Prostate gland (tissue), 2 donors: ENCODE measurements around the gene CSNK1A1. TPM values are rescaled to one million over a fixed set of nuclear protein-coding genes. Genes with fewer than 3 reads are reported as not detected.

ENCODE experiments used
- DNase-seq: peaks from one replicate; pipeline ENCODE4 v3.0.0-alpha.2; 2019; ENCODE audit warnings: low spot score
- H3K27ac ChIP-seq, 2 donors: fragments of 200-600 bp; sonication (generic); 2 replicates each; pipeline ENCODE4 v1.5.1; 2017 to 2019
- H3K27me3 ChIP-seq: fragments of 200-600 bp; sonication (generic); replicated peaks from 2 replicates; pipeline ENCODE4 v1.5.1; 2019; ENCODE audit not compliant: insufficient read depth
- H3K36me3 ChIP-seq, 2 donors: fragments of 200-600 bp; sonication (generic); 1 replicate in 1 of 2; 2 replicates in 1 of 2; pipeline versions ENCODE4 v1.5.1 to v1.8.1; 2017 to 2019
- H3K4me1 ChIP-seq: fragments of 200-600 bp; sonication (generic); replicated peaks from 2 replicates; pipeline ENCODE4 v1.5.1; 2019
- H3K4me3 ChIP-seq, 2 donors: fragments of 200-600 bp; sonication (generic); 2 replicates each; pipeline ENCODE4 v1.5.1; 2017 to 2019
- H3K9me3 ChIP-seq: fragments of 200-600 bp; sonication (generic); 2 replicates; pipeline ENCODE4 v1.5.1; 2017
- POLR2A ChIP-seq: fragments of 450-650 bp; IDR thresholded peaks from one replicate; pipeline ENCODE4 v1.6.1; 2016; ENCODE audit warnings: antibody characterized with exemption, mild to moderate bottlenecking
- POLR2AphosphoS5 ChIP-seq: sonication (generic); formaldehyde crosslinking; IDR thresholded peaks from one replicate; pipeline ENCODE4 v1.6.1; 2017; ENCODE audit warnings: antibody characterized with exemption
- WGBS: methylation state at CpG from one replicate; pipeline ENCODE4 v1.1.5; 2018; 5-methylcytosine and 5-hydroxymethylcytosine counted together
- intact Hi-C: fragments of 100-400 bp; cut with DNase I; formaldehyde crosslinking; loops from one replicate; pipeline ENCODE4 v1.14.2; 2022
- total RNA-seq, 2 donors: library from RNA; depleted of rRNA; stranded (reverse); fragments of >200 nt; gene quantifications; one replicate each; pipeline ENCODE4 v1.1.0, GENCODE V29; 2016
- TF ChIP-seq, protein P1 (sequence below), 4 experiments: fragments of 200-600 bp in 2 of 4; fragments of 450-650 bp in 2 of 4; sonication (generic) in 2 of 4; IDR thresholded peaks; 1 replicate in 3 of 4; 2 replicates in 1 of 4; pipeline ENCODE4 v1.5.1; 2016 to 2019; ENCODE audit warnings: antibody characterized with exemption in 4 of 4, mild to moderate bottlenecking in 2 of 4, moderate library complexity in 2 of 4

Gene CSNK1A1
- total RNA-seq, 2 donors from 2014 or later: 219 to 269 TPM

DNA sequence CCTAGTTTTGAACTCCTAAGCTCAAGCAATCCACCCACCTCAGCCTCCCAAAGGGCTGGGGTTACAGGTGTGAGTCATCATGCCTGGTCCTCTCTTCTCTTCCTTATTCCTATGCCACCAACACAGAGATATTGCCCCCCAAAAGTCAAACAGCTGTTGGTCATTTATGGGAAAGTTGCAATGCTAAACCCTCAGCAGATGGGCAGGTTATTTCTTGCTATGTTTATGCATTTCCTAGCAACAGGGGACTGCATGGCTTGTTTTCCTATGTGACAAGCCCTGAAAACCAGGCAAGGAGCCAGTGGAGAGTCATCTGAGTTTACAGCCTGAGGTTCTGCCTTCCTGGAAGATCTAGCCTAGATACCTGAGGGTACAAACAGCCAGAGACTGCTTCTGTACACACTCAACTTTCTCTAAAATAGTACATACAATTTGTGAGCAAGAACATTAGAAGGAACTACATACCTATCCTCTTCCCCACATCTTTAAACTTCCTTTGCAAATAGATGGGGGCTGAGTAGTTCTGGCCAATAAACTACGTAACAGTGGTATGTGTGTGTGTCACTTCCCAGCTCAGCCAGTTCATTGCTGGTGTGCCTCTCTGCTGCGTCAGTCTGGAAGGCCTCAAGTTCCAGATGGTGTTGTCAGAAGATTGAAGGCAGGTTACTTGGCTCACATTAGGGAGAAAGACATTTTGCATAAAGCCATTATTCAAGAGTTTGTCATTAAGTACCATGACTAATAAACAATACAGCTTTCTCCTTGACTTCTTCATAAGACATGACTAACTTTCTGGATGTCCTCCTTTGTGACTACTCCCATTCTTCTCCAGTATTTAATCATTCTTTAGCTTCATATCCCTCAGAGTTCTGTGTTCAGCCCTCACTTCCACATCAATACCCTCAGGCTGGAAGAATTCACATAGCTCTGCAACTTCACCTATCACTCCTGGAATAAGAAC lies 65.3 kb downstream of the CSNK1A1 start:
- intact Hi-C loops: loop anchor here (5.0 kb wide), 2 partner anchors 34 to 66 kb away; partner anchors contain the start of gene CSNK1A1
- TF ChIP-seq POLR2AphosphoS5 (peak; percentile 98), POLR2A (no peak)
- TF ChIP-seq, protein P1, sequence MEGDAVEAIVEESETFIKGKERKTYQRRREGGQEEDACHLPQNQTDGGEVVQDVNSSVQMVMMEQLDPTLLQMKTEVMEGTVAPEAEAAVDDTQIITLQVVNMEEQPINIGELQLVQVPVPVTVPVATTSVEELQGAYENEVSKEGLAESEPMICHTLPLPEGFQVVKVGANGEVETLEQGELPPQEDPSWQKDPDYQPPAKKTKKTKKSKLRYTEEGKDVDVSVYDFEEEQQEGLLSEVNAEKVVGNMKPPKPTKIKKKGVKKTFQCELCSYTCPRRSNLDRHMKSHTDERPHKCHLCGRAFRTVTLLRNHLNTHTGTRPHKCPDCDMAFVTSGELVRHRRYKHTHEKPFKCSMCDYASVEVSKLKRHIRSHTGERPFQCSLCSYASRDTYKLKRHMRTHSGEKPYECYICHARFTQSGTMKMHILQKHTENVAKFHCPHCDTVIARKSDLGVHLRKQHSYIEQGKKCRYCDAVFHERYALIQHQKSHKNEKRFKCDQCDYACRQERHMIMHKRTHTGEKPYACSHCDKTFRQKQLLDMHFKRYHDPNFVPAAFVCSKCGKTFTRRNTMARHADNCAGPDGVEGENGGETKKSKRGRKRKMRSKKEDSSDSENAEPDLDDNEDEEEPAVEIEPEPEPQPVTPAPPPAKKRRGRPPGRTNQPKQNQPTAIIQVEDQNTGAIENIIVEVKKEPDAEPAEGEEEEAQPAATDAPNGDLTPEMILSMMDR (IDR thresholded peaks at IDR 0.05): no peak
- Histone ChIP-seq H3K27ac (peak overlapping the region; percentile 84 to 94), H3K4me1 (peaks cover 33% of the 10 kb centered on the region), H3K36me3 (no peaks in the 10 kb centered on the region), H3K4me3 (no peak overlapping the region), H3K27me3 (no peaks in the 10 kb centered on the region), H3K9me3 (no peaks in the 10 kb centered on the region)
- DNase-seq: peak; percentile 99
- 14% methylated on average over 2 of the region's 2 CpGs for WGBS

DNA sequence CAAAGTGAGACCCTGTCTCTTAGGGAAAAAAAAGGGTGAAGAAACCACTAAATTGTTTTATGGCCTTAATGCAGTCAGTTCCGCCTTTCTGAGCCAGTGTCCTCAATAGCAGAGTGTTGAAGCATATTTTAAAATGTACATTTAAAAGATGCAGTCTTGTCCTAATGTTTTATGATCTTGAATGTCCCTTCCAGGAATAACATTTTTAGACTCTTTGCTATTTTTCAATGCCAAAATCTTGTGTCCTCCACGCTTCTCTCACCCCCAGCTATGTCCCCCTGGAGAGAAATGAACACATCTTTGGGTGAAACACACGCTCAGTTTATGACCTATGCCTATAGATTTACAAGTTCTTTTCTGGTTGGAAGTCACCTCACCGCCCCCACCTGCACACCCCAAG lies 69.8 kb downstream of the CSNK1A1 start:
- Histone ChIP-seq H3K9me3 (no peaks in the 10 kb centered on the region), H3K27ac (no peak overlapping the region), H3K36me3 (no peaks in the 10 kb centered on the region), H3K27me3 (no peaks in the 10 kb centered on the region), H3K4me1 (peaks cover 10% of the 10 kb centered on the region), H3K4me3 (no peak overlapping the region)
- no peak for DNase-seq
- 67% methylated on average over 4 of the region's 4 CpGs for WGBS
- TF ChIP-seq, protein P1 (IDR thresholded peaks at IDR 0.05): no peak
- TF ChIP-seq POLR2AphosphoS5 (no peak), POLR2A (no peak)
- intact Hi-C loops: no loop called here

DNA sequence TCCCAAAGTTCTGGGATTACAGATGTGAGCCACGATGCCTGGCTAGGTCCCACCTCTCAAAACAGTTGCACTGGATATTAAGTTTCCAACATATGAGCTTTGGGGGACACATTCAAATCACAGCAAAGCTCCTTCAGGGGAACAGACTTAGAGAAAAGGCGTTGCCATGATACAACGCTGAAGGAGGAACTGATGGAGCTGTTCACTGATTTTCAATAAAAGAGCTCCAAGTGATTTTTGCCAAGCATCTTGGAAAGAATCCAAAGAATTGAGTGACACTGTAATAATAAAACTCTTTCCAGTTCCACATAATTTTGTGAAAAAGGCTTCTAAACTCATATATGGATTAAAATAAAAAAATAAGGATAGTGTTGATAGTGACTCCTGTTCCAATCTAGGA lies 72.5 kb downstream of the CSNK1A1 start:
- Histone ChIP-seq H3K9me3 (no peaks in the 10 kb centered on the region), H3K27ac (no peak overlapping the region), H3K4me1 (peaks cover 2% of the 10 kb centered on the region), H3K36me3 (no peaks in the 10 kb centered on the region), H3K27me3 (no peaks in the 10 kb centered on the region), H3K4me3 (no peak overlapping the region)
- WGBS: 67% methylated on average over 3 of the region's 3 CpGs
- no peak for DNase-seq
- no peak for TF ChIP-seq POLR2AphosphoS5
- TF ChIP-seq, protein P1 (IDR thresholded peaks at IDR 0.05): no peak
- no peak for TF ChIP-seq POLR2A
- intact Hi-C loops: no loop called here

DNA sequence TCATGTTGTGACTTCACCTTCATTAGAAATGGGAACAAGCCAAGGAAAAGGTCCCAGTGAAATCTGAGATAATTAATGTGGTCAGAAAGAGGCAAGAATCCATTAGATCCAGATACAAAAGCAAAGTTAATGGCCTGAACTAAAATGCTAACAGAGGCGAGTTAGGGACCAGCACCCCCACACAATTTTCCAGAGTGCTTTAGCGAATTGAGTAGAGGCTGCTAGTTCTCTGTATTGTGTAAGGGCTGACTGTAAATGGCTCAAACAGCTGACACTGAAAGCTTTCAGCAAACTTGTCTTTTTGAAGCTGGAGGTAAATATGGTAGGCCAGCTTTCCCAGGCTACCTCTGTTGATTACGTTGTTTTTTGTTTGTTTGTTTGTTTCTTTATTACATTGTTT lies 75.5 kb downstream of the CSNK1A1 start:
- H3K27me3 ChIP-seq: no peaks in the 10 kb centered on the region
- H3K27ac ChIP-seq: peak overlapping the region in 1 of 2 donors; percentile 46
- no peak for DNase-seq
- no peaks in the 10 kb centered on the region for H3K36me3 ChIP-seq
- H3K9me3 ChIP-seq: no peaks in the 10 kb centered on the region
- peaks cover 6% of the 10 kb centered on the region for H3K4me1 ChIP-seq
- TF ChIP-seq POLR2AphosphoS5: no peak
- TF ChIP-seq, protein P1 (IDR thresholded peaks at IDR 0.05): no peak
- no peak for TF ChIP-seq POLR2A
- 32% methylated on average over 3 of the region's 3 CpGs for WGBS
- H3K4me3 ChIP-seq: no peak overlapping the region
- intact Hi-C loops: no loop called here
